GM21390 (cell line): Measurements from ENCODE around the gene HMX1.

Experiments
- ATAC-seq: cut with Tn5 transposase; IDR thresholded peaks from one replicate; pipeline ENCODE4 v1.9.1; 2021; ENCODE audit not compliant: unreplicated experiment

HMX1 gene

DNA sequence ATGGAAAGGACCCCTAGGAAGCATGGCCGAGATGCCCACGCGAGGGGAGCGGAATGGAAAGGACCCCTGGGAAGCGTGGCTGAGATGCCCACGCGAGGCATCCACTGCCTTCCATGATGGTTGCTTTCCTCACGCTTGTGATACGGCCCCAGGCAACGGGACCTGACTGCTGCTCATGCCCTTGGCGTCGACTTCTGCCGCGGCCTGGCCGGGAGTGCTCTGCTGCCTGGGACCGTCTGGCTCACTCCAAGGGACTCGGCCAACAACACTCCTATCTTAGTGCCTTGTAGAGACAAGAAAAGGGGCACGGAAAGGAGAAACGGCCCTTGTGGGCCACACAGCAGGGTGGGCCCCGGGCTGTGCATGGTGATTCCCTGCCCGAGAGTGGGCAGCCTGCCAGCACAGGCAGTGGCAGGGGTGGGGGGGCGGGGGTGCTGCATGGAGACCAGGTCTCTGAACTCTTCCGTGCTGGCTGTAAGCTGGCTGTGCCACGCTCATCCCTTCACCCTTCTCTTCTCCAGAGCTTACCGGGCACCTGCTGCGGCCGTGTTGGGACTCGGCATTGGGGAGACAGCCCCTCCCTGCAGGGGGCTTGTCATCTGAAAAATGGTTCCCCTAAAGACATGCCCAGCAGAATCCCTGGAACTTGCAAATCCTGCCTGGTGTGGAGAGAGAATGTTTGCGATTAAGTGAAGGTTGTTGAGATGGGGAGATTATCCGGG is 38.6 kb upstream of the HMX1 start:
- no peak for ATAC-seq

DNA sequence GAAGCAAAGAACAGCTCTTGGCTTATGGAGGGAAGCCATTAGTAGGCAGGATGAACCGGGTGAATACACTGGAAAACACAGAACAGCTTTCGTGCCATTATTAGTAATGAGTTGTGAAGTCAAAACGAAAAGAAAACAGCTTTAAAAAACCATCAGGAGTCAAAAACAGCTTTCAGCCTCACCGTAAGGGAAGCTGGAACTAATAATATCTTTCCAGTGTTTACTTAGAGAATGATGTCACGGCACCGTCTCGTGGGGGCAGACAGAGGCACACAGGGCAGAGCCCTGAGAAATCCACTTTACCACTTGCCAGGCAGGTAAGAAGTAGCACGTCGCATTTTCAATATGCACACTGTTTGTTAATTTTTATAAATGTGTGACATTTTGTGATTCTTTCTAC is 37.9 kb upstream of the HMX1 start:
- no peak for ATAC-seq

DNA sequence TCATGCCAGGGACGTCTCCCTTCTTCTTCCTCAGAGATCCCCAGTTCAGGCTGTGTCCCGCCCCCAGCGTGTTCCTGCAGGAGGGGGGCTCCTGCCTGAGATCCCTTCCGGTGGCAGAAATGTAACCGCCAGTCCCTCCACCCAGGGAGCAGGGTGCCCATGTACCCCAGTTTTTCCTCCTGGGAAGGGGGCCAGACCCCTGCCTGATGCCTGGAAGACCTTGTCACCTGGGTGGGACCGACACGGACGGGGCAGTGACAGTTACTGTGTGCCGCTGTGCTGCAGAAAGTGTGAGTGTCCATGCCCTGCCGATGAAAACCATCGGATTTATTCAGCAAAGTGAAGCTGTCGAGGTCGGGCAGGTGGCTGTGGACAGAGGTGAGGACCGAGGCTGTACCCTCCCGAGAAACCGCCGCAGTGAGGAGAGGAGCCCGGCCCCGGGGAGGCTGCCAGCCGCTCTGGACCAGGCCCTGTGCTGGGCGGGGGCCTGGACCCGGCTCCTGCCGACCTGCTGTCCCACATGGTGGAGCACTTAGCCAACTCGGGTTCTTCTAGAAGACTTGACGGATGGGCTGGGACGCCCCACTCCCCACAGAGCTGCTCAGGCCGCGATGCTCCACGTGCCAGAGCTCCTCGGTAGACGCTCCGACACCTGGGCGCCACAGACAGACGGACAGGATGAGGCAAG is 36.7 kb upstream of the HMX1 start:
- no peak for ATAC-seq

DNA sequence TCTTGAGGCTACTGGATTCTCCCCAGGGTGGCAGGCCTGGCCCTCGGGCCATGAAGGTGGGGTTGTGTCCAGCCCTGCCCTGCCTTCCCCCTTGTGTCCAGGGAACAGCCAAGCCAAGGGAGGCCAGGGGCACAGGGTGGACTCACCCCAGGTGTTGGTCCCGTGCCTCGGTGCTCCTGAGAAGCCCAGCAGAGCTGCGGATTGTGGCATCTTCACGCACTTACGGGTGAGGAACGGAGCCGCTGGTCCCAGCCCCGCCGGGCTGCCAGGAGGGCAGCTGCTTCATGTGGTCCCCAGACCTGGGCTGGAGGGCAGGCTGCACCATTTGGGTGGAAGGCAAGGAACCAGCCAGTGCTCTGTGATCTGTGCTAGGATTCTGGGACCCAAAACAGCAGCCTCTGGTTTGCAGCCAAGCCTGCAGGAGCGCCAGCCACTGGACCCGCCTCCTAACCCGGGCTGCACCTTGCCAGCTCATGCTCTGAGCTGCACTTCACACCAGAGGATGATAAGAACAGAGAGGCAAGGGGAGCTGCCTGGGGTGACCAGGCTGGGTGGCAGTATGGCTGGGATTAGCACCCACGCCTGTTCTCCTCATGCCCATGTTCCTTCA is 36.1 kb upstream of the HMX1 start:
- ATAC-seq = no peak

DNA sequence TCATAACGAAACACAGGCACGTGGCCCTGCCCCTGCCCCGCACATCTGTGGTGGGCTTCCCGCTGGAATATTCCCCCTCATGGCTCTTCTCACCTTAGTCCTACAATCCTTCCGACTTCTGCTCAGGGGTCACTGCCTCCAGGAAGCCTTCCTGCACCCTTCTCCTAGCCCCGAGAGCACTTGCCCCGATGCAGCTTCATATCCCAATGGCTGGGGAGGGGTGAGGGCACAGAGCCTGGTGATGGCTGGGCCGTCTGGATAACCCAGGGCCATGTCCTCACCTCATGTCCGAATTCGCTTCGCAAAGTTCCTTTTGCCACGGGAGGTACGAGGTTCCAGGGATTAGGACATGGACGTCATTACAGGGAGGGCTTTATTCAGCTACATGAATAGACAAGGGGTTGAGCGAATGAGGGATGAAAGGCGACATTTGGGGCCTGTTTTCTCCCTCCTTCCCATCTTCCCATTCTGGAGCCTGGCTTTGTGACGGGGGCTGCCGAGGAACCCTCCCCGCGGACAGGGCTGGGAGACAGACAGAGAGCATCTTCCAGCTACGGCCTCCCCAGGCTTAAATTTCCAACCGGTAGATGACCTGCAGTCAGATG is 35.5 kb upstream of the HMX1 start:
- no peak for ATAC-seq

DNA sequence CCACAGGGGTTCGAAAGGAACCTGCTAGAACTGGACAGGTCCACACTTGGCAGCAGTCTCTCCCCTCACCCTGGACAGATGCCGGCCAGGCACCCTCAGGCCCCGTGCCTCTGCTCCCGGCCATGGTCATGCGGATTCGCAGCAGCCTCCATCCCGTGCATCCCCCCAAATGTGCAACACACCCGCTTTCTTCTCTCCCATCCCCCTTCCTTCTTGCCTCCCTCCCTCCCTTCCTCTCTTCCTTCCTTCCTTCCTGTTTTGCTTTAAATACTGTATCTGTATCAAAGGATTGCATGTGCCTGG is 35.0 kb upstream of the HMX1 start:
- ATAC-seq = no peak

DNA sequence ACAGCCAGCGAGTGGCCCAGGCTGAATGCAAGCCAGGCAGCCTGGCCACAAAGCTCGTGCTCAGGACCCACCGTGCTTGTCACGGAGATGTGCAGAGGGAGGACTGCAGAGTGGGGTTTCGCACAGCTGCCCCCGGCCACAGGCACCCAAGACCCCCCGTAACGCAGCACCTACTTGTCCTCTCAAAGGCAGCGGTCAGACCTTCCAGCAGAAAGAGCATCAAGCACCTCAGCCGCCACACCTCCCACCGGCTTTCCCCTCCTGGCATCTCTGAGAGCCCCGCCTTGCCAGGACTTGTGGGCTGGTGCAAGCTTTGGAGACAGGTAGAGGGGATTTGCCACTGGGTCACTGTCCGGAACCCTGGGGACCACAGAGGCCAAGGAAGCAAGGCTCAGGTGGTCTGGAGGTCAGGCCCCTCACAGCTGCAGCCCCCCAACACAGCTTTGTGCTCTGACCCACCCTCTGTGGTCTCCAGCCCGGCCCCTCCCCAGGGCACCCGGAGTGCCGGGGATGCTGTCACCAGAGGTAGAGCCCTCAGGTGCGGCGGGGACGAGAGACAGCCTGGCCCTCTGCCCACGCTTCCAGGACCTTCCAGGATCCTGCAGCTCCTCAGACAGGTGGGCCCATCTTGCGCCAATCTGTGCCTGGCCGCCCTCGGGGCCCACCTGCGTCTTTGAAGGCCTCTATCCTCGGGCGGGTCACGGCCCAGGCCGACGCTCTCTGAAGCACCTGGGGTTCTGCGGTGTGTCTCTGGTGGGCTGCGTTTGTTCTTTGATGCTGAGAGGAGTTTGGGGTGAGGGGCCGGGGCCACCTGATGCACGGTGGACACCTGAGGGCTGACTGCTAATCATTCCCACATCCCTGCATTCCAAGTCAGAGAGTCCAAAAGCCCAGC is 34.4 kb upstream of the HMX1 start:
- ATAC-seq = no peak

DNA sequence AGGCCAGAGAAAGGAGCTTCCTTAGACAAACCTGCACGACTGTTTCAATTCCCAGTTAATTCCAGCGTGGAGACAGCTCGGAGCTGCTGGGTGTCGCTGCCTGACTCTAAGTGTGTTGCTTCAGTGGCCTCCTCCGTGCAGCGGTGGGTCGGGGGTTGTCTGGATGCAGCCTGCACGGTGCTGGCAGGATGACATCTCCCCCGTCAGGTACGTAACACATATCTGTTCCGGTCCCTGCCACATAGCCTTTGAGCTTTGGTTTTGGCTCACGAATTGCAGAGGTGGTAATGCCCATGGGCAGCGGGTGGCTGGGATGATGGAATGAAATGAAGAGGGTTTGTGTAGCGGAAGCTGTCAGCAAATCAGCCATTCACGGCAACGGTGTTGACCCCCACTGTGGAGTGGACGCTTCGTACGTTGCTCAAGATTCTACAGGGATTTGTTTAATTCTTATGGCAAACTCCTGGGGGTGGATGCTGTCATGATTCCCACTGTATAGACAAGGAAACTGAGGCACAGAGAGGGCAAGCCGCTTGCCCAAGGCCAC is 33.7 kb upstream of the HMX1 start:
- no peak for ATAC-seq

DNA sequence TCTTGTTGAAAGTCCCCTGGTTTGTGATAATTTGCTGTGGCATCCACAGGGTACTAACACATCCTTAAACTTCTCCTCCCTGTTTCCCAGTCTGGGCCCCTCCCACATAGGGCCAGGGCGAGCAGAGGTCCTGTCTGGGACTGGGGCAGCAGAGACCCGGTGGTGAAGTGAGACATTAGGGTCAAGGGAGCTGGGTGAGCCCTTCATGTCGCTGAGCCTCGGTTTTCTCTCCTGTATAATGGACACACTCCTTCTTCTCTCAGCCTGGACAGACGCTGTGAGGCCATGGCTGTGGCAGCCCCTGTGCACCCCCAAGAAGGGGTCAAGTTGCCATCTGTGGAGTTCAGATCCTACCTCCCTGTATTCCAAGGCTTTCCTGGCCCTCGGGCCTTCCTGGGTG is 33.0 kb upstream of the HMX1 start:
- no peak for ATAC-seq

DNA sequence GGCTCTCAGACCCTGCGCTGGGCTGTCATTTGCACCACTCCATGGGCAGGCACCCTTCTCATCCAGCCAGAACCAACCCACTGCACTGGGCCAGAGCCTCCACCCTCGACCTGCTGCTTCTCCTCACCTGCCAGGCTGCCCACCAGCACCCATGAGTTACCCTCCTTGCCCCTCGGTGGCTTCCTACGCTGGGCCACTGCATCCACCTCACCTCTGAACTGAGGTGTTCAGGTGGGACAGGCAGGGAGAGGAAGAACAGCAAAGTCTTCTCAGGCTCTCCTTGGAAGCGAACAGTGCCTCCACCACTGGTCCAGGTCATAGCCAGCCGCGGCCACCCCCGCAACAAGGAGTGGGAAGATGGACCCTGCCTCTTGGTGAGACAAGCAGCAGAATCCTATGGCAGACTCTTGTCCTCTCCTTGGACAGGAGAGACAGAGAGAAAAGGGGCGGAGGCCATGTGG is 32.4 kb upstream of the HMX1 start:
- no peak for ATAC-seq

DNA sequence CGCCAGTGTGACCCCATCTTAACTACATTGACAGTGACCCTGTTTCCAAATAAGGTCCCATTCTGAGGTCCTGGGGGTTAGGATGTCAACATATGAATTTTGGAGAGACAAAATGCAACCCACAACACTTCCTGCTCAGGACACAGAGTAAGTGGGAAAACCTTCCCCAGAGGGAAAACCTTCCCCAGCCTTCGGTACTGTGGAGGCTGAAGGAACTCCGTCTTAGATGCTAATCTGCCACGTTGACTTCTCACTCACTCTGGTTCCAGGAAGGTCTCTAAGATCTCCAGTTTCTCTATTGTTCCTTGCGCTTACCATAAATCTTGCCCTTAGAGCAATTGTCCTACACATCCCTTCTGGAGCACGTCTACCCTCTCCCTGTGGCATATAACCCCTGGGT is 29.7 kb upstream of the HMX1 start:
- no peak for ATAC-seq

DNA sequence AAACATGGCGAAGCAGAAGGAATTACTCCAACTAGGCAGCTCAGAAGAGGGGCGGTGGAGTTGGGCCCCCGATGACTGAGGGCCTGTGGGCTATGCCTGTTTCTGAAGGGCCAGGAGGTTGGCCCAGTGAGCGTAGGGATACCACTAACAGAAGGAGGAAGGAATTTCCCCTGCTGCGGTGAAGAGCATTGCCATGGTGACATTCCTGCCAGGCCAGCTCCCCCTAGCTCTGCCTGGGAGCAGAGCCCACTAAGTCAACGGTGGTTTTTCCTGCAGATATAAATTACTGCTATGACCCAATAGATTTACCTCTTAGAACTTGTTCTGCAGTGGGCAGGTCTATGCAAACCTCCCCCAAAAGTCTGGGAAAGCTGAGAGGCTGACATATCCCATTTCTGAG is 28.9 kb upstream of the HMX1 start:
- no peak for ATAC-seq

DNA sequence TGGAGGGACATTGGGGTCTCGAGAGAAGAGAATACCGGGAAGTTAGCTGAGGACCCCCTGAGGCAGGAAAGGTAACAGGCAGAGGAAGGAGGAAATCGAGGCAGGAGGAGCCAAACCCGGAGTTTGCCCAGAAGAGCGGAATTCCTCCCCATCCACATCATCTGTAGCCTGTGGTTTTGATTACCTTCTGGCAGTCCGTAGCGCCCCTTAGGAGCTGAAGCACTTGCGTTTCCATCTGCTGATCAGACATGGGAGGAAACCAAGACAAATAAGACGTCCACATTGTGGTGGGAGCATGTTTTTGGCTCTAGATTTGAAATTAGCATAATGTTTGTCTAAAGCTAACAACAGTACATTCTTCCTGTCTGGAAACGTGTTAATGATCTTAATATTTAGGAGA is 26.8 kb upstream of the HMX1 start:
- no peak for ATAC-seq

DNA sequence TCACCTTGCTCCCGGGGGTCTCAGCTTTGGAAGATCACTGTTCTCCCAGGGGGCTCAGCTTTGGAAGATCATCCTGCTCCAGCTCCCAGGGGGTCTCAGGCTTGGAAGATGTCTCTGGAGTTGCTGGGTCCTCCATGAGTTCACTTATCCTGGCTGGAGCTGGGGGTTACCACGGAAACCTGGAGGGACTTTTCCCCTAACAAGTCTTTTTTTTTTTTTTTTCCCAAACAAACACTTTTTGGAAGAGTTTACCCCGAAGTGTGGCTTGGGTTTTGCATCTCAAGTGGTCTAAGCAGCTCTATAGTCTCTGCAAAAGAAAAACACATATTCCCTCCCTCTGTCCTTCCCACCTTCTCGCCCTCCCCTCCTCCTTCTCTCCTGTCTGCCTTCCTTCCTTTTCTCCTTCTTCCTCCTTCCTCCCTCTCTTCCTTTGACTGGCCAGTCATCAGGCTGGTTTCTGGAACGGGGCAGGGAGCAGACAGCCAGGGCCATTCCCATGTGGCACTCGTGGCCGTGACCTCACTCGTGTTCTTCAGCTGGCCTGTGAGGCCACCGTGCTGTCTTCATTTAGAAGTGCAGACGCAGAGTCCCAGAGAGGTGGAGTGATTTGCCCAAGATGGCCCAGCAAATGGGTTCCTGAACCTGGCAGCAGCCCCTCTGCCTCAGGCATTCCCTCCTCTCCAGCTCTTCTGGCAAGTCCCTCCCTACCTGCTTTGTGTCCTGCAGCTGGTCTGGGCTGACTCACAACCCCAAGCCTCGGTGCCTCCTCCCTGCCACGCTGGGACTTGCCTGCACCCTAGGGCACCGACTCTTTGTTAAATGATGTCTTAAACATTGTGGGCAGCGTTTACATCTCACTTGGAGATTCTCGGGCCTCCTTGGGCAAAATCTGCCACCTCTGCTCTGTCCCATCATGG is 25.9 kb upstream of the HMX1 start:
- ATAC-seq = no peak

DNA sequence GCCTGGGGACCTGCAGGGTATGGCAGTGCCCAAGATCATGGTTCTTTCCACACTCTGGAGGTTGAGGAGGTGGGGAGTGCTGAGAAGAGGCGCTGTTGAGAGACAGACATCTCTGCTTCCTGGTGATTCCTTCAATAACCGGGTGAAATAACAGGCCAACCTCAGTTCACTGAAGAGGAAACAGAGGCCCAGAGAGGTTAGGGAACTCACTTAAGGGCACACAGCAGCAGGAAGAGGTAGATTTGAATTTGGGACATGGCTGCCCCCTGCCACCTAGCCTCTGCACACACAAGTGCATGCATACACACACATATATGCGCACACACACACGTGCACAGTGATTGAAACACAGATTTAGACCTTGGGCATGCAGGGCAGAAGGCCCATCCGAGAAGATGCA is 24.9 kb upstream of the HMX1 start:
- ATAC-seq = no peak

DNA sequence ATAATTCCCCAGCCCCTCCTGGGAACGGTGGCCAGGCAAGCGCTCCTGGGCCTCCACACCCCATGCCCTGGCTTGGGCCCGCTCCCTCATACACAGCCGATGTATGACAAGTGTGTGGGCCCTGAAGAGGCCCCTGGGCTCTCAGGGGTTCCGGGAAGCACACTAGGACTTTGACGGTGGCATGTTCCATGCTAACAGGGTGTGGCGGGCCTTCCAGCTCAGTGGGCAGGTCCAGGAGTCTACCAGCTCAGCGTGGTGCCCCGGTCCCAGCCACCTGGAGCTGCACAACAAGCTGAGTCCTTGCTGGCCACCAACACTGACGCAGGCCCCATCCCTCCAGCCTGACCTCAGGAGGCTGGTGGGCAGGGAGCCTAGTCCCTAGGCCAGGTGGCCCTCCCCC is 24.4 kb upstream of the HMX1 start:
- ATAC-seq = no peak

DNA sequence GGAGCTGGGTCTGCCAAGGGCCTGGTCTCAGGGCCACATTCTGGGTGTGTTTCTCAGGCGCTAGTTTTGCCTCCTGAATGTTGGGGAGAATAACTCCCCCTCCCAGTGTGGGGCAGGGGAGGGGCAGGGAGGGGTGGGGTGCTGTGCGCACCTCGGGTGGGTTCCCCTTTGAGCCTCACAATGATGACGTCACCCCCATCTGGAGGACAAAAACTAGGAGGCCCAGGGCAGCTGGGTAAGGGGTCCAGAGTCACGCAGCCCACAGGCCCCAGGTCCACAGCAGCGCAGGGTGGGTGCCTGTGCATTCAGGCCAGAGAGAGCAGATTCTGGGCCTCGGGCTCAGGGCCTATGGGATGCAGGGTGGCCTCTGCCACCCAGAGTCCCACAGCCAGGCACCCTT is 23.7 kb upstream of the HMX1 start:
- no peak for ATAC-seq

DNA sequence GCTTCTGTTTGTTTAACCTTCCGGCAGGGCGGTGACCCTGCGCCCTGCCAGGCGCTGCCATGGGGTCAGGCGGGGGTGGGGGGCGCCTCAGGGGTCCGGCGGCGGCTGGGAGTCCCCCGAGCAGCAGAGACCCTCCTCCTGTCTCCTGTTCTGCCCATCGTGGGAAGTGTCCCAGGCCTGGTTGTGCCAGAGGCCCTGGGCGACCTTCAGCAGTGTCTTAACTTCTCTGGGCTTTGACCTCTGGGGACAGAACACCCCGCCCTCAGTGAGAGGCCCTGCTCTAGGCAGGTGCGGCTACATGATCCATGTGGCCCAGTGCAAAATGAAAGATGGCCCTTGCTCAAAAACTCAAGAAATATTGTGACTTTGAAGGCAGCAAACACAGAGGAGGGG is 22.8 kb upstream of the HMX1 start:
- ATAC-seq = no peak

DNA sequence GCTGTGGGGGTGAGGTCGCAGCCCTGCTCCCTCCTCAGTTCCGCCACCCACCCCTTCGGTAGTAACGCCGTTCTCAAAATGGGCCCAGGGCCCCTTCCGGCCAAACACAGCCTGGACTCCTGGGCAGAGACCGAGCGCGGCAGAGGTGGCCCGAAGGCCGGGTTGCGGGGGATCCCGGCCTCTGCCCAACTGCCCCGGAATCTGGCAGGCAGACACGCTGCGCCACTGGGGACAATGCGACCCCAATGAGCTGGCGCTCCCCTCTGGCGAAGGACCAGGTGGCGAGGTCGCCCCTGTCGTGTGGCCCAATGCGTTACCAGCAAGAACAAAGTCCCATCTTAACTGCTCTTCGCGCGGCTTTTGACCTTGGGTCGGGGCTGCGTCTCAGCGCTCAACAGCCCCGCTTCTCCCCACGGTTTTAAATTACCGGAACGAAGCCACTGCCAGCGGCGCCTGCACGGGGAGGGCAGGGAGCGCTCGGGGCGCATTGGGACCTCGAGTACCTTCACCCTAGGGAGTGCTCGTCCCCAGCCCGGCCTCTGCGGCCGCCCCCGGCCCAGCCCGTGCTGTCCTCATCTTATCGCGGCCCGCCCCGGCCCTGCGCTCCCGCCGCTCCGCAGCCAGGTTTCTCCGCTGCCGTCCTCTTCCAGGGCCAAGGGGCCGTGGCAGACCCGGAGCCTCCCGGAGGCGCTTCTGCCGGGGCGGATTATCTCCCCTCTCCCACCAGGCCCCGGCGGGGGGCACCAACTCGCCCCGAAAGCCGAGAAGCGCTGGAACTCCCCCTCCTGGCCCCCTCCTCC is 22.2 kb upstream of the HMX1 start:
- ATAC-seq = no peak
